Stimulated activated naive CD8-positive, alpha-beta T cell treated with anti-CD3 and anti-CD28 coated beads, Interleukin-15, amount 100 ng/mL, for 72 hours (primary cell): ENCODE results near the gene APOBEC3H.

ENCODE experiments used
- ATAC-seq: fragments of 150-1000 bp; cut with Tn5 transposase; 2 replicates; pipeline ENCODE4 v1.10.0; 2021; ENCODE audit warnings: mild to moderate bottlenecking, moderate library complexity
- DNase-seq, 2 donors: peaks; one replicate each; pipeline ENCODE4 v3.0.0; 2021 to 2022
- H3K27ac Mint-ChIP-seq, 2 donors: one replicate each; pipeline ENCODE4 v1.8.0; 2022; ENCODE audit warnings: mild to moderate bottlenecking in 2 of 2, mixed read lengths in 2 of 2, moderate library complexity in 2 of 2
- H3K27me3 Mint-ChIP-seq: one replicate; pipeline ENCODE4 v1.8.0; 2022; ENCODE audit warnings: mixed read lengths
- H3K4me1 Mint-ChIP-seq: one replicate; pipeline ENCODE4 v1.8.0; 2022; ENCODE audit warnings: mild to moderate bottlenecking, mixed read lengths
- H3K4me3 Mint-ChIP-seq, 2 donors: one replicate each; pipeline ENCODE4 v1.8.0; 2022; ENCODE audit warnings: mild to moderate bottlenecking in 2 of 2, mixed read lengths in 2 of 2, moderate library complexity in 1 of 2
- H3K9me3 Mint-ChIP-seq, 2 donors: one replicate each; pipeline ENCODE4 v1.8.0; 2022; ENCODE audit warnings: mixed read lengths in 2 of 2

The APOBEC3H gene

DNA sequence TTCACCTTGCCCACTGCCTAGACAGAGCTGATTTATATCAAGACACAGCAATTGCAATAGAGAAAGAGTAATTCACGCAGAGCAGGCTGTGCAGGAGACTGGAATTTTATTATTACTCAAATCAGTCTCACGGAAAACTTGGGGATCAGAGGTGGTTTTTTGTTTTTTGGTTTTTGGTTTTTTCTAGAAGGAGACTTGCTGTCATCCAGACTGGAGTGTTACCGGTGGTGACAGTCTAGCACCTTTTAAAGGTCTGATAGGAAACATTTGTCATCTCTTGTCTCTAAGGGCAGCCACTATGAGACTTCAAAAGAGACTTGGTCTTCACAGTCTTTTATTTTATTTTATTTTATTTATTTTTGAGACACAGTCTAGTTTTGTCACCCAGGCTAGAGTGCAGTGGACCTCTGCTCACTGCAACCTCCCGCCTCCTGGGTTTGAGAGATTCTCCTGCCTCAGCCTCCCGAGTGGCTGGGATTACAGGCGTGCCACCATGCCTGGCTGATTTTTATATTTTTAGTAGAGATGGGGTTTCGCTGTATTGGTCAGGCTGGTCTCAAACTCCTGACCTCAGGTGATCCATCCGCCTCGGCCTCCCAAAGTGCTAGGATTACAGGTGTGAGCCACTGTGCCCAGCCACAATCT lies 19.1 kb downstream of the APOBEC3H start:
- Mint-ChIP-seq H3K27ac (peak overlapping the region in 1 of 2 donors; percentile 81), H3K27me3 (no peaks in the 10 kb centered on the region), H3K4me1 (peaks cover 64% of the 10 kb centered on the region), H3K4me3 (peak overlapping the region; percentile 31 to 62), H3K9me3 (no peaks in the 10 kb centered on the region)
- ATAC-seq, result peak; percentile 55
- peak in 1 of 2 donors; percentile 30 for DNase-seq

DNA sequence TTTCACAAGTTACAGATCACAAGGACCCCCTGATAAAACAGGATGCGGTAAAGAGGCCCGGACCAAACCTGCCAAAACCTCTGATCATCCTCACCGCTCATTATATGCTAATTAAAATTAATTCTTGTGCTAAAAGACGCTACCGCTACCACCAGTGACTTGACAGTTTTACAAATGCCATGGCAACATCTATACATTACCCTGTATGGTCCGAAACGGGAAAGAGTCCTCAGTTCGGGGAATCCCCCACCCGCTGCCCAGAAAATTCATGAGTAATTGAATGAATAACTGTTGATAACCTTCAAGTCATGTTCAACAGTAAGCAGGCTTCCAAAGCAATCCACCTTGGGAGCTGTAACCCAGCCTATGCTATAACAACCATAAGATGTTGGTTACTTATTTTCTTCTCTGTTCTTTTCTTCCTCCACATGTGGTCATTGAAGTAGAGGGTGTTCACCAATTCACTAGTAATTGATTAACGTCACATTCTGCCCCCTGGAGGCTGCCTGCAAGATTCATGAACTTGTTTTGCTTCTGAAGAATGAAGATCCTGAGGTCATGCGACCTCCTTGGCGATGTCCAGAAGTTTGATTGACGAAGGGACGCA lies 20.6 kb downstream of the APOBEC3H start:
- peak overlapping the region; percentile 93 to 98 for H3K27ac Mint-ChIP-seq
- no peaks in the 10 kb centered on the region for H3K9me3 Mint-ChIP-seq
- H3K4me3 Mint-ChIP-seq, result peak overlapping the region; percentile 29 to 62
- peak; percentile 62 to 86 for DNase-seq
- H3K4me1 Mint-ChIP-seq, result peaks cover 71% of the 10 kb centered on the region
- H3K27me3 Mint-ChIP-seq, result no peaks in the 10 kb centered on the region
- ATAC-seq, result peak; percentile 84

DNA sequence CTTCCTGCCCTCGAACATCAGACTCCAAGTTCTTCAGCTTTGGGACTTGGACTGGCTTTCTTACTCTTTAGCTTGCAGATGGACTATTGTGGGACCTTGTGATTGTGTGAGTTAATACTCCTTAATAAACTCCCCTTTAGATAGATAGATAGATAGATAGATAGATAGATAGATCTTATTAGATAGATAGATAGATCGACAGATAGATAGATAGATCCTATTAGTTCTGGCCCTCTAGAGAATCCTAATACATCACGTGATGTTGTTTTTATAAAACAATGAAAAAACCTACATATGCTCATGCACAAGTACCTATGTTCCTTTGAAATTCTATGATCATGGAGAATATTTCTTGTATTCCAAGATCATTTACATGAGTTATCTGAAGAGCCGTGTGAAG lies 23.9 kb downstream of the APOBEC3H start:
- Mint-ChIP-seq H3K4me3 (no peak overlapping the region), H3K9me3 (no peaks in the 10 kb centered on the region), H3K4me1 (peaks cover 43% of the 10 kb centered on the region), H3K27me3 (no peaks in the 10 kb centered on the region), H3K27ac (peak overlapping the region in 1 of 2 donors; percentile 3)
- no peak for ATAC-seq
- no peak for DNase-seq

DNA sequence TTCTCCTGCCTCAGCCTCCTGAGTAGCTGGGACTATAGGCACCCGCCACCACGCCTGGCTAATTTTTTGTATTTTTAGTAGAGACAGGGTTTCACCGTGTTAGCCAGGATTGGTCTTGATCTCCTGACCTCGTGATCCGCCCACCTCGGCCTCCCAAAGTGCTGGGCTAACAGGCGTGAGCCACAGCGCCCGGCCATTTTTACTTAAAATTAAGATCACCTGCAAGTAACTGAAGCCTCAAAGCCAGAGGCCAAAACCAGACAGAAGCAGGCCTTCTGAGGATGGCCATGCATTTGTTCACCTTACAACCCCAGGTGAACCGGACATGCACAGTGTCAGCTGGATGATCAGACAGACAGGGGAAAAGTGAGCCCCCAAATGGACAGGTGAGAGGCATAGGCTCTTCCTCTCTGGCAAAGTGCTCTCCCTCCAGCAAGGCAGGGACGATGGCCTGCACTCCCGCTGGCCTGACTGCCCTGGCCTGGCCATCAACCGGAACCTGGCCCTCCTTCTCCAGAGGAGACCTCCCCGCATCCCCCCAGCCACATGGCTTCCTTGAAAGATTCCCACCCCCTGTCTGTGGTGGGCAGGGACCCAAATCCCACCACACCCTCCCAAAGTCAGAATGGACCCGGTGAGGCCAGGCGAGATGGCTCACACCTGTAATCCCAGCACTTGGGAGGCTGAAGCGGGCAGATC lies 25.9 kb downstream of the APOBEC3H start:
- DNase-seq, result no peak
- peaks cover 23% of the 10 kb centered on the region for H3K4me1 Mint-ChIP-seq
- no peaks in the 10 kb centered on the region for H3K9me3 Mint-ChIP-seq
- H3K27ac Mint-ChIP-seq, result peak overlapping the region in 1 of 2 donors; percentile 63
- no peaks in the 10 kb centered on the region for H3K27me3 Mint-ChIP-seq
- no peak for ATAC-seq
- H3K4me3 Mint-ChIP-seq, result no peak overlapping the region

DNA sequence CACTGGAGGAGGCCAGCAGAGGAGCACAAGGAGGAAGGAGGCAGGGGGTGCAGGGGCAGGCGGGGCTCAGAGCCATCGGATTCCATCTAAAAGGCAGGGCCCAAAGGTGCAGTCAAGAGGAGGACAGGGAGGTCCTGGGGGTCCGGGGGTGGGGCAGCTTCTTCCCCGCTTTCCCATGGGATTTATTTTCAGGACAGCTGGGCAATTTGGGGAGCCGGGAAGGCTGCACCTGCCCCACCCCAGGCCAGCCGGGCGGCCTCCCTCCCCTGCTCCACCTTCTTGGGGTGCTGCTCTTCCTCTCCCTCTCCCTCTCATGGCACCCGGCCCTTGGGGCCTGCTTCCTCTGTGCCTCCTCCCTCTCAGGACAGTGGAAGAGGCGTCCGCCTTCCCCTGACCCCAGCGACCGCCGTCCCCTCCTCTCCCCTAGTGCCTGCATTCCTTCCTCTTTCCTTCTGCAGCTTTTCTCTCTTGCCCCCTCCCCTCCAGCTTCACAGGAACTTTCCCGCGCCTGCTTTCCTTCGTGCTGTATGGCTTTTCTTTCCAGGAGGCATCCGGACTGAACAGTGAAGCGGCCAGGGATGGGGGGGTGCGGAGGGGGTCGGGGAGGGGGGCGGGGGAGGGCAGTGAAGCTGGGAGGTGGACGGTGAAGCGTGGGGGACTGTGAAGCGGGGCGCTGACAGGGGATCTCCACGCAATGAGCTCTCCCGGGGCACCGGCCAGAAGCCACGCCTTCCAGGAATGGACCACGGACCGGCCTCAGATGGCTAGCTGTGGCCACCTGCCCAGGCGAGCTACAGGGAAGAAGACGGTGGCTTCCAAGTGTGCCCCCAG lies 26.9 kb downstream of the APOBEC3H start:
- ATAC-seq (no peak), DNase-seq (no peak)
- H3K9me3 Mint-ChIP-seq, result no peaks in the 10 kb centered on the region
- peaks cover 19% of the 10 kb centered on the region for H3K4me1 Mint-ChIP-seq
- no peaks in the 10 kb centered on the region for H3K27me3 Mint-ChIP-seq
- H3K27ac Mint-ChIP-seq, result no peak overlapping the region
- H3K4me3 Mint-ChIP-seq, result no peak overlapping the region

DNA sequence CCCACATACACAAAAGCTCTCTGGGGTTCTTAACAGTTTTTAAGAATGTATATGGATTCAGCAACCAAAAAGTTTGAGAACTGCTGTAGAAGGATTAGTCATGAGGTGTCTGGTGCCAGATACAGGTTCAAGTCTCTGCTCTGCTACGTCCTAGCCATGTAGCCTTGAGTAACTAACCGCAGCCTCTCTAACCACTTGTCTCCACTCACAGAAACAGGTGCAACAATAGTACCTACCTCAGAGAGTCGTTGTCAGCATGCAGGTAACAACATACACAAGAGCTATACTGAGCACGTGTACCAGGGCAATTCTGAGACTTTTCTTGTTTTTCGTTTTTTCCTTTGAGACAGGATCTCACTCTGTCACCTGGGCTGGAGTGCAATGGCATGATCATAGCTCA lies 28.6 kb downstream of the APOBEC3H start:
- no peaks in the 10 kb centered on the region for H3K27me3 Mint-ChIP-seq
- no peak overlapping the region for H3K27ac Mint-ChIP-seq
- no peaks in the 10 kb centered on the region for H3K9me3 Mint-ChIP-seq
- DNase-seq (no peak), ATAC-seq (no peak)
- H3K4me1 Mint-ChIP-seq, result peaks cover 18% of the 10 kb centered on the region
- no peak overlapping the region for H3K4me3 Mint-ChIP-seq

DNA sequence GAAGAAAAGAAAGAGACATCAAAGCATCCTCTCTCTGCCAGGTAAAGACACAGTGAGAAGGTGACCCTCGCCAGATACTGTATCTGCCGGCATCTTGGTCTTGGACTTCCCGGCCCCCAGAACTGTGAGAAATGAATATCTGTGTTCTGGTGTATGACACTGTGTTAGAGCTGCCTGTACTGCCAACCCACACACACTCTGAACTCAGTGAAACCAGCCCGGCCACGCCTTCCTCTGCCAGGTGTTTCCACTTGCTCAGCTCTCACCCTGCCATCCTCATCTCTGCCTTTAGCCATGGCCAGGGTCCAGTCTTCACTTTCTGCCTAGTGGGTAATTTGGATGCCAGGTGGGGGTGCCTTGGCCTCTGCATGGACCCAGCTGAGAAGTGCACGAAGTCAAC lies 31.5 kb downstream of the APOBEC3H start:
- Mint-ChIP-seq H3K4me1 (peaks cover 7% of the 10 kb centered on the region), H3K9me3 (no peaks in the 10 kb centered on the region), H3K27me3 (no peaks in the 10 kb centered on the region), H3K27ac (no peak overlapping the region), H3K4me3 (no peak overlapping the region)
- no peak for DNase-seq
- ATAC-seq, result peak; percentile 33

DNA sequence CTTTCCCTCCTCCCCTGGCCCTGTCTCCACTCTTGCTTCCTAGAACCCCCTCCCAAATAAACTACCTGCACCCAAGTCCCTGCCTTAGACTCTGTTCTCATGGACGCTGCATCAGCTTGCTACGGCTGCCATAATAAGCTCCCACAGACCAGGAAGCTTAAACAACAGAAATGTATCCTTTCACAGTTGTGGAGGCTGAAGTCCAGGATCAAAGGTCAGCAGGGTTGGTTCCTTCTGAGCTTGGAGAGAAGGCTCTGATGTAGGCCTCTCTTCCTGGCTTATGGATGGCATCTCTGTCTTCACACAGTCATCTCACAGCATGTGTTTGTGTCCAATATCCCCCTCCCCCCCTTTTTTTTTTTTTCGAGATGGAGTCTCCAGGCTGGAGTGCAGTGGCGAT lies 32.0 kb downstream of the APOBEC3H start:
- H3K4me1 Mint-ChIP-seq, result peaks cover 7% of the 10 kb centered on the region
- ATAC-seq, result no peak
- no peak for DNase-seq
- no peak overlapping the region for H3K27ac Mint-ChIP-seq
- no peaks in the 10 kb centered on the region for H3K9me3 Mint-ChIP-seq
- H3K27me3 Mint-ChIP-seq, result no peaks in the 10 kb centered on the region
- no peak overlapping the region for H3K4me3 Mint-ChIP-seq

DNA sequence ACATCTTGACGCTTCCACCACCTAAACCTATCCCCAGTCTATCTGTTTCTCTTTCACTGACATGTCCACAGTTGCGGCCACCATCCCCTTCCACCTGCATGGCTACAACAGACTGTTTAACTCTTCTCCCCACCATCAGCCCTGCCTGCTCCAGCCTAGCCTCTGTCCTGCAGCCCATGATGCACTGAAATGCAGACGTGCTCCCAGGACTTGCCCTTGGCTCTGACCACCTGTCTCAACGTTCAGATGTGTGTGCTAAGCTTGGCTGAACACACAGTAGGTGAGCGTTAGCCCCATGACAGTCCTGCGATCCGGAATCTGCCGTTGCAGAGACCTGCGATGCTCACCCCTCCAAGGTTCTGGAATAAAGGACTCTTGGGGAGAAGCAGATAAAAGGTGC lies 32.7 kb downstream of the APOBEC3H start:
- Mint-ChIP-seq H3K27ac (no peak overlapping the region), H3K4me3 (no peak overlapping the region)

DNA sequence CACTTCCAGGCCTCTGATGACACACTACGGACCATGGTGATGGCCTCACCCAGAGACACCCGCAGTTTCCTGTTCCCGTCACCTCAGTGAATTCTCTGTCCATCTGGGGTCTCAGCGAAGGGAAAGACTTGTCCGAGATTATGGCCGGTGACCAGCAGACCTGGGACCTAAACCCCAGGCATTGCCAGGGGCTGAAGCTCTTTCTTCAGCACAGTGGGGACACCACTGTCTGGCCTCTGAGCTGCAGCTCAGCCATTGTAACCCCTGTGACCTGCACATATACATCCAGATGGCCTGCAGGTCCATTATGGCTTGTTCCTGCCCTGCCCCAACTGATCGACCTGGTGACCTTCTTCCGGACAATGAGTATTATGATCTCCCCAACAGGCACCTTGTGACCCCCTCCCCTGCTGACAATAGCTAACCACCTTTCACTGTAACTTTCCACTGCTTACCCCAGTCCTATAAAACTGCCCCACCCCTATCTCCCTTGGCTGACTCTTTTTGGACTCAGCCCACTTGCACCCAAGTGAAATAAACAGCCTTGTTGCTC lies 33.2 kb downstream of the APOBEC3H start:
- DNase-seq (no peak), ATAC-seq (no peak)
- Mint-ChIP-seq H3K4me3 (no peak overlapping the region), H3K27me3 (no peaks in the 10 kb centered on the region), H3K9me3 (no peaks in the 10 kb centered on the region), H3K4me1 (peaks cover 7% of the 10 kb centered on the region), H3K27ac (no peak overlapping the region)

More for the DNA sequence above, 32.7 kb downstream of the APOBEC3H start:
- Mint-ChIP-seq H3K9me3 (no peaks in the 10 kb centered on the region), H3K27me3 (no peaks in the 10 kb centered on the region), H3K4me1 (peaks cover 7% of the 10 kb centered on the region)
- DNase-seq, result no peak
- ATAC-seq, result no peak

DNA sequence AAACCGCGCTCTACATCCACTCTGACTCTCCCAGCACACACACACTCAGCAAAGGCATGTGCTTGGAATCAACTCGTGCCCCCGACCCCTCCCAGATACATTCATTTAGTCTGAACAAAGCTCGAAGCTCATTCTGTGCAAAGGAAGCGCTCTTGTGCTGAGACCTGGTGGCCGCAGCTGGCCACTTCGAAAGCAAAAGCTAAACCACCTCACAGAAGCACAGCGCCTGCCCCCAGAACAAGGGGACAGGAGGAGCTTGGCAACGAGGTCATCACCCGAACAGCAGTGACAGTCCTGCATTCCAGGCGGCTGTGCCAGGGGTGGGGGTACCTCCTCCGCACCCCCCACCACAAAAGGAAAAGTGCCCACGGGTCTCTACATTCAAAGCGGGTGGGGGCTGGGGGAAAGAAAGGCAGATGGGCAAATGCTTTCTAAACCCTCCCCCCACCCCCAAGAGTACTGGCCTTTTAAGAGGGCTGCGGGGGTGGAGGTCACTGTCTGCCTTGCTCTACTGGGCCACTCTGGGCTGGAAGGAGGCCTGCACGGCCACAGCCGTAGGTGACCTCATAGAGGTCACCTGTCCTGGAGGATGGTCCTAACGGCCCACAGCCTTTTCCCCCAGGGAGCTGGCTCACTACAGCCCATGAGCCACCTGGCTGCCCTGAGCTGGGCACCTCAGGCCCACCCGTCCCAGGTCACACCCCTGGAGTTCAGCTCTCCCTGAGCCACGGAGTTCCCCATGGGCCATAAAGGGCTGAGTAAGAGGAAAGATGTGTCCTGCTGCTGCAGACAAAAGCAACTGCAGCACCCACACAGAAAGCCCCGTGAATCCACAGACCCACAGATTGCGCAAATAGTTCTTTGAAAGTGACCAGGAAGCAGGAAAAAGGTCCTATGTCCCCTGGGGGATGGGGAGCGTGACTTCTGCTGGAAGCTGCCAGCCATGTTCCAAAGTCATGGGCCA lies 34.1 kb downstream of the APOBEC3H start:
- Mint-ChIP-seq H3K4me1 (peaks cover 7% of the 10 kb centered on the region), H3K4me3 (no peak overlapping the region), H3K27me3 (no peaks in the 10 kb centered on the region), H3K9me3 (no peaks in the 10 kb centered on the region), H3K27ac (no peak overlapping the region)
- ATAC-seq (no peak), DNase-seq (no peak)

DNA sequence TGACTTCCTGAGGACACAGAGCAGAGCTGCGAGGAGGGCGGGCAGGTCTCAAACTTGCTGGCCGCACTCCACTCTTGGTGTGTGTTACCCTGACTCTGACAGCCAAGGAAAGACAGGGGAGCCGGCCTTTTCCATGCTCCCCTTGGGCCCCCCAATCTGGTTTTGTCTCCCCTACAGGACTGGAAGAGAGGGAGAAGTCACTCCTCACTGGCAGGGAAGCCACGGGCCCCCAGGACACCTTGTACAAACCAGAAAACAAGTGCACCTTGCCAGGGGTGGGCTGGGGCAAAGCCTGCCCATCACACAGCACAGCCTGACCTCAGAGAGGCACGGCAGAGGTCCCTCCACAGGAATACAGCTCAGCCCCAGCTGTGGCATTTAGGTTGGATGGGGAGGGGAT lies 35.2 kb downstream of the APOBEC3H start:
- Mint-ChIP-seq H3K4me3 (no peak overlapping the region), H3K27me3 (no peaks in the 10 kb centered on the region), H3K4me1 (peaks cover 7% of the 10 kb centered on the region), H3K27ac (no peak overlapping the region), H3K9me3 (no peaks in the 10 kb centered on the region)
- DNase-seq (no peak), ATAC-seq (no peak)

DNA sequence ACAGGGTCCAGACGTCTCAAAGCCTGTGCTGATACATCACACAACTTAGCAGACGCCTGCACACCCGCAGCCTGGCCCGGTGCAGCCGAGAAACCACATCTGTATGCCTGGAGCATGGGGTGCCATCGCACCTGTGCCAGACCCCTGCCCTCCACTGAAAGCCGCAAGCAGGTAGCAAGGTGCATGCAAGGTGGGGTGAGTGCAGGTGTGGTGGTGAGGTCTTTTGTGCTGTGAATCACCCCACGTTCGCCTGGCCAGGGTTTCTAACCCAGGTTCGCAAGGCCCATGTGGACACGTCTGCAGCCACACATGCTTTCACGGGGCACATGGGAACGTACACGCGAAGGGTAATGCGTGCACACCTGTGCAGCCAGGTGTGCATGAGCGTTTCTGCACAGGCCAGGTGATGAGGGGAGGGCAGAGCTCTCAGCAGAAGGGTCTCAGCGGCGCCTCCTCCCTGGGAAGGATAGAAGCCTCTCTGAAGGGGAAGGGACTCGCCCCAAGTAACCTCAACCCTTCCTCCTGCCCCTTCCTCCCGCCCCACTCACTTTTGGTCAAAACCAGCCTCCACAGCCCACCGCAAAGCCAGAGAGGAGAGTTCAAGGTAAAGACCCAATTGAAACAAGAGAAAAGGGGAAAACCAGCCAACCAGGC lies 36.0 kb downstream of the APOBEC3H start:
- Mint-ChIP-seq H3K4me3 (no peak overlapping the region), H3K27ac (no peak overlapping the region), H3K4me1 (peaks cover 7% of the 10 kb centered on the region), H3K9me3 (no peaks in the 10 kb centered on the region), H3K27me3 (no peaks in the 10 kb centered on the region)
- DNase-seq (no peak), ATAC-seq (no peak)

DNA sequence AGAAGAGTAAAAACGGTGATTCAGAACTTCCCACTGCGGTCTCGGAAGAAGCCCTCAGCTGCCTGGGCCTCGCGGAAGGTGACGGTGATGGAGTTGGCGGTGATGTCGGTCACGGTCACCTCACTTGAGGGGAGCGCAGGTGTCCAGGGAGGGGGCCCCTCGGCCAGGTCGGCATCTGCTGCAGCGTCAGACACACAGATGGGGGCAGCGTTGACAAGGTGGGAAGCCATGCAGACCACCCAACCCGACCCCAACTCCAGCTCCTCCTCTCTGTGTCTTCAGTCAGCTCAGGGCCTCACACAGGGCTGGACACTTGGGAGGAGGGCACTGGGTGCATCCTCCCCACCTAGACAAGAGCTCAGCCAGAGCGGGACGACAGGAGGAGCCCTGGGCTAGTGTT lies 36.8 kb downstream of the APOBEC3H start:
- Mint-ChIP-seq H3K27ac (no peak overlapping the region), H3K27me3 (no peaks in the 10 kb centered on the region), H3K4me1 (peaks cover 9% of the 10 kb centered on the region), H3K9me3 (no peaks in the 10 kb centered on the region), H3K4me3 (no peak overlapping the region)
- ATAC-seq (no peak), DNase-seq (no peak)
